ENCODE measurements around the gene CLIC3. TPM values are rescaled to one million over a fixed set of nuclear protein-coding genes. Genes with fewer than 3 reads are reported as not detected.

The CLIC3 gene
- total RNA-seq, 1 donor, result 3.4 TPM

GRCh38 chr9:136975644-136976043, 20.7 kb downstream of the CLIC3 start:
- Histone ChIP-seq H3K27me3 (ENCODE audit: insufficient read depth, low read length) (no peaks in the 10 kb centered on the region), H3K9me3 (ENCODE audit: low read depth, low read length) (no peaks in the 10 kb centered on the region), H3K4me3 (ENCODE audit: low read length) (no peak overlapping the region), H3K4me1 (ENCODE audit: insufficient read depth, low read length) (peaks cover 35% of the 10 kb centered on the region)

- H3K9me3 ChIP-seq (ENCODE audit: low read depth, low read length), result no peaks in the 10 kb centered on the region
- no peak overlapping the region for H3K4me3 ChIP-seq (ENCODE audit: low read length)
- H3K27me3 ChIP-seq (ENCODE audit: insufficient read depth, low read length), result no peaks in the 10 kb centered on the region
- H3K4me1 ChIP-seq (ENCODE audit: insufficient read depth, low read length), result peaks cover 35% of the 10 kb centered on the region
Measured at GRCh38 chr9:136974817-136975535, 21.4 kb downstream of the CLIC3 start.

GRCh38 chr9:136973618-136974617, 22.4 kb downstream of the CLIC3 start:
- Histone ChIP-seq H3K4me3 (ENCODE audit: low read length) (no peak overlapping the region), H3K4me1 (ENCODE audit: insufficient read depth, low read length) (peaks cover 35% of the 10 kb centered on the region), H3K9me3 (ENCODE audit: low read depth, low read length) (no peaks in the 10 kb centered on the region), H3K27me3 (ENCODE audit: insufficient read depth, low read length) (no peaks in the 10 kb centered on the region)

GRCh38 chr9:136972743-136973142, 23.6 kb downstream of the CLIC3 start:
- H3K9me3 ChIP-seq (ENCODE audit: low read depth, low read length), result no peaks in the 10 kb centered on the region
- H3K4me3 ChIP-seq (ENCODE audit: low read length), result no peak overlapping the region
- H3K27me3 ChIP-seq (ENCODE audit: insufficient read depth, low read length), result no peaks in the 10 kb centered on the region
- H3K4me1 ChIP-seq (ENCODE audit: insufficient read depth, low read length), result peaks cover 30% of the 10 kb centered on the region

- H3K9me3 ChIP-seq (ENCODE audit: low read depth, low read length), result no peaks in the 10 kb centered on the region
- H3K4me1 ChIP-seq (ENCODE audit: insufficient read depth, low read length), result peaks cover 26% of the 10 kb centered on the region
- no peaks in the 10 kb centered on the region for H3K27me3 ChIP-seq (ENCODE audit: insufficient read depth, low read length)
- no peak overlapping the region for H3K4me3 ChIP-seq (ENCODE audit: low read length)
Measured at GRCh38 chr9:136972335-136972734, 24.0 kb downstream of the CLIC3 start.

- peaks cover 26% of the 10 kb centered on the region for H3K4me1 ChIP-seq (ENCODE audit: insufficient read depth, low read length)
- H3K27me3 ChIP-seq (ENCODE audit: insufficient read depth, low read length), result no peaks in the 10 kb centered on the region
- no peak overlapping the region for H3K4me3 ChIP-seq (ENCODE audit: low read length)
- no peaks in the 10 kb centered on the region for H3K9me3 ChIP-seq (ENCODE audit: low read depth, low read length)
Measured at GRCh38 chr9:136971746-136972145, 24.6 kb downstream of the CLIC3 start.

GRCh38 chr9:136970361-136970760, 26.0 kb downstream of the CLIC3 start:
- Histone ChIP-seq H3K4me3 (ENCODE audit: low read length) (no peak overlapping the region), H3K27me3 (ENCODE audit: insufficient read depth, low read length) (no peaks in the 10 kb centered on the region), H3K9me3 (ENCODE audit: low read depth, low read length) (no peaks in the 10 kb centered on the region), H3K4me1 (ENCODE audit: insufficient read depth, low read length) (peaks cover 26% of the 10 kb centered on the region)

GRCh38 chr9:136969774-136970173, 26.6 kb downstream of the CLIC3 start:
- H3K4me3 ChIP-seq (ENCODE audit: low read length), result no peak overlapping the region
- H3K9me3 ChIP-seq (ENCODE audit: low read depth, low read length), result no peaks in the 10 kb centered on the region
- H3K27me3 ChIP-seq (ENCODE audit: insufficient read depth, low read length), result no peaks in the 10 kb centered on the region
- peaks cover 21% of the 10 kb centered on the region for H3K4me1 ChIP-seq (ENCODE audit: insufficient read depth, low read length)

GRCh38 chr9:136969150-136969549, 27.2 kb downstream of the CLIC3 start:
- Histone ChIP-seq H3K27me3 (ENCODE audit: insufficient read depth, low read length) (no peaks in the 10 kb centered on the region), H3K4me3 (ENCODE audit: low read length) (no peak overlapping the region), H3K9me3 (ENCODE audit: low read depth, low read length) (no peaks in the 10 kb centered on the region), H3K4me1 (ENCODE audit: insufficient read depth, low read length) (peaks cover 21% of the 10 kb centered on the region)

- peaks cover 18% of the 10 kb centered on the region for H3K4me1 ChIP-seq (ENCODE audit: insufficient read depth, low read length)
- no peaks in the 10 kb centered on the region for H3K27me3 ChIP-seq (ENCODE audit: insufficient read depth, low read length)
- no peak overlapping the region for H3K4me3 ChIP-seq (ENCODE audit: low read length)
- H3K9me3 ChIP-seq (ENCODE audit: low read depth, low read length), result no peaks in the 10 kb centered on the region
Measured at GRCh38 chr9:136968333-136969127, 27.8 kb downstream of the CLIC3 start.

- Histone ChIP-seq H3K4me3 (ENCODE audit: low read length) (no peak overlapping the region), H3K27me3 (ENCODE audit: insufficient read depth, low read length) (no peaks in the 10 kb centered on the region), H3K4me1 (ENCODE audit: insufficient read depth, low read length) (peaks cover 40% of the 10 kb centered on the region), H3K9me3 (ENCODE audit: low read depth, low read length) (no peaks in the 10 kb centered on the region)
Measured at GRCh38 chr9:136965771-136966484, 30.4 kb downstream of the CLIC3 start.

GRCh38 chr9:136964833-136965422, 31.4 kb downstream of the CLIC3 start:
- peaks cover 46% of the 10 kb centered on the region for H3K4me1 ChIP-seq (ENCODE audit: insufficient read depth, low read length)
- no peak overlapping the region for H3K4me3 ChIP-seq (ENCODE audit: low read length)
- H3K27me3 ChIP-seq (ENCODE audit: insufficient read depth, low read length), result no peaks in the 10 kb centered on the region
- H3K9me3 ChIP-seq (ENCODE audit: low read depth, low read length), result no peaks in the 10 kb centered on the region

GRCh38 chr9:136964171-136964689, 32.1 kb downstream of the CLIC3 start:
- H3K9me3 ChIP-seq (ENCODE audit: low read depth, low read length), result no peaks in the 10 kb centered on the region
- H3K4me3 ChIP-seq (ENCODE audit: low read length), result no peak overlapping the region
- H3K4me1 ChIP-seq (ENCODE audit: insufficient read depth, low read length), result peaks cover 53% of the 10 kb centered on the region
- no peaks in the 10 kb centered on the region for H3K27me3 ChIP-seq (ENCODE audit: insufficient read depth, low read length)

GRCh38 chr9:136963751-136964150, 32.6 kb downstream of the CLIC3 start:
- peaks cover 57% of the 10 kb centered on the region for H3K4me1 ChIP-seq (ENCODE audit: insufficient read depth, low read length)

More at GRCh38 chr9:136963751-136964150, 32.6 kb downstream of the CLIC3 start:
- H3K9me3 ChIP-seq (ENCODE audit: low read depth, low read length), result no peaks in the 10 kb centered on the region
- H3K4me3 ChIP-seq (ENCODE audit: low read length), result no peak overlapping the region
- H3K27me3 ChIP-seq (ENCODE audit: insufficient read depth, low read length), result no peaks in the 10 kb centered on the region
